Measurements from ENCODE around the gene PKDCC. TPM values are rescaled to one million over a fixed set of nuclear protein-coding genes. Genes with fewer than 3 reads are reported as not detected.

The PKDCC gene
- total RNA-seq, 1 experiment from 2014 or later: 14.8 TPM

GRCh38 chr2:42060028-42060427 lies 12.2 kb downstream of the PKDCC start:
- TF ChIP-seq REST (IDR thresholded peaks at IDR 0.05; ENCODE audit: insufficient read depth in 1 of 2, low read depth in 2 of 2, low read length in 1 of 2): no peak
- TF ChIP-seq CTCF (IDR thresholded peaks at IDR 0.05): no peak
- no peak for TF ChIP-seq SIN3A (IDR thresholded peaks at IDR 0.05; ENCODE audit: borderline replicate concordance, insufficient read depth, low read depth, low read length)
- TF ChIP-seq POLR2AphosphoS5 (IDR thresholded peaks at IDR 0.05; ENCODE audit: low read depth, low read length): no peak
- TF ChIP-seq TCF7L2 (IDR thresholded peaks at IDR 0.05; ENCODE audit: low read depth, low read length): no peak
- ATAC-seq: no peak
- no TSS peak for BruUV-seq (replicated peaks)
- intact Hi-C loops (cut with micrococcal nuclease; ENCODE audit: unreplicated experiment) (no loop called here), in situ Hi-C loops (cut with HindIII; ENCODE audit: low pct_unique_long_range_greater_than_20kb, low sequenced_read_pairs) (no loop called here)
- no peak for DNase-seq (ENCODE audit: low read depth, low spot score)
- no peak overlapping the region for H3K4me3 ChIP-seq (ENCODE audit: low read depth in 2 of 2, low read length in 2 of 2)
- ChIA-PET CTCF (no interaction called here), POLR2A (no interaction called here)
- peaks cover 19% of the 10 kb centered on the region for H3K4me1 ChIP-seq (ENCODE audit: control insufficient read depth, insufficient read depth, low read length)
- H3K9me3 ChIP-seq (ENCODE audit: control insufficient read depth, insufficient read depth, low read depth, low read length): no peaks in the 10 kb centered on the region
- H3K27ac ChIP-seq (ENCODE audit: low read length): no peak overlapping the region; the same call in 1 of the 2 replicates
- H3K27me3 ChIP-seq (ENCODE audit: control insufficient read depth, insufficient read depth, low read length): no peaks in the 10 kb centered on the region
- no peaks in the 10 kb centered on the region for H3K36me3 ChIP-seq (ENCODE audit: control insufficient read depth, insufficient read depth, low read length)

- no peaks in the 10 kb centered on the region for H3K27me3 ChIP-seq (ENCODE audit: control insufficient read depth, insufficient read depth, low read length)
- H3K4me3 ChIP-seq (ENCODE audit: low read depth in 2 of 2, low read length in 2 of 2): no peak overlapping the region
- H3K4me1 ChIP-seq (ENCODE audit: control insufficient read depth, insufficient read depth, low read length): peaks cover 11% of the 10 kb centered on the region
- ChIA-PET POLR2A (no interaction called here), CTCF (no interaction called here)
- TF ChIP-seq TCF7L2 (IDR thresholded peaks at IDR 0.05; ENCODE audit: low read depth, low read length) (no peak), CTCF (IDR thresholded peaks at IDR 0.05) (no peak), REST (IDR thresholded peaks at IDR 0.05; ENCODE audit: insufficient read depth in 1 of 2, low read depth in 2 of 2, low read length in 1 of 2) (no peak), POLR2AphosphoS5 (IDR thresholded peaks at IDR 0.05; ENCODE audit: low read depth, low read length) (no peak), SIN3A (IDR thresholded peaks at IDR 0.05; ENCODE audit: borderline replicate concordance, insufficient read depth, low read depth, low read length) (no peak)
- no TSS peak for BruUV-seq (replicated peaks)
- ATAC-seq (no peak), DNase-seq (ENCODE audit: low read depth, low spot score) (no peak)
- H3K9me3 ChIP-seq (ENCODE audit: control insufficient read depth, insufficient read depth, low read depth, low read length): no peaks in the 10 kb centered on the region
- in situ Hi-C loops (cut with HindIII; ENCODE audit: low pct_unique_long_range_greater_than_20kb, low sequenced_read_pairs): no loop called here
- no peak overlapping the region; the same call in 1 of the 2 replicates for H3K27ac ChIP-seq (ENCODE audit: low read length)
- no peaks in the 10 kb centered on the region for H3K36me3 ChIP-seq (ENCODE audit: control insufficient read depth, insufficient read depth, low read length)
- intact Hi-C loops (cut with micrococcal nuclease; ENCODE audit: unreplicated experiment): no loop called here
Observed at GRCh38 chr2:42060718-42061619, 13.1 kb downstream of the PKDCC start.

All from Panc1 (cell line).